DMS153 (cell line): ENCODE data around the gene PPP1R10.

Experiments used
- DNase-seq: peaks from one replicate; lab custom pipeline; 2025; lab: John Stamatoyannopoulos, UW

PPP1R10 gene

DNA sequence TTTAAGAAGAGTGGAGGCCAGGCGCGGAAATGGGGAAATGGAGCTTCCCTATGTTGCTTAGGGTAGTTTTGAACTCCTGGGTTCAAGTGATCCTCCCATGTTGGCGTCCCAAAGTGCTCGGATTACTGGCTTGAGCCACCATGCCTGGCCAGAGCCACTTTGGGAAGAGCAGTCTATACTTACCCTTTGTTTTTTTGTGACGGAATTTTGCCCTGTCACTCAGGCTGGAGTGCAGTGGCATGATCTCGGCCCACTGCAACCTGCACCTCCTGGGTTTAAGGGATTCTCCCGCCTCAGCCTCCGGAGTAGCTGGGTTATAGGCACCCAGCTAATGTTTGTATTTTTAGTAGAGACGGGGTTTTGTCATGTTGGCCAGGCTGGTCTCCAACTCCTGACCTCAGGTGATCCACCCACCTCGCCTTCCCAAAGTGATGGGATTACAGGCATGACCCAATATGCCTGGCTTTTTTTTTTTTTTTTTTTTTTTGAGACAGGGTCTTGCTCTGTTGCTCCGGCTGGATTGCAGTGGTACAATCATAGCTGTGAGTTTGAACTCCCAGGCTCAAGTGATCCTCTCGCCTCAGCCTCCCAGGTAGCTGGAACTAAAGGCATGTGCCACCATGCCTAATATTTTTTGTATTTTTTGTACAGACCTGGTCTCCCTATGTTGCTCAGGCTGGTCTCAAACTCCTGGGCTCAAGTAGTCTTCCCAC lies 18.0 kb downstream of the PPP1R10 start:
- DNase-seq: no peak

DNA sequence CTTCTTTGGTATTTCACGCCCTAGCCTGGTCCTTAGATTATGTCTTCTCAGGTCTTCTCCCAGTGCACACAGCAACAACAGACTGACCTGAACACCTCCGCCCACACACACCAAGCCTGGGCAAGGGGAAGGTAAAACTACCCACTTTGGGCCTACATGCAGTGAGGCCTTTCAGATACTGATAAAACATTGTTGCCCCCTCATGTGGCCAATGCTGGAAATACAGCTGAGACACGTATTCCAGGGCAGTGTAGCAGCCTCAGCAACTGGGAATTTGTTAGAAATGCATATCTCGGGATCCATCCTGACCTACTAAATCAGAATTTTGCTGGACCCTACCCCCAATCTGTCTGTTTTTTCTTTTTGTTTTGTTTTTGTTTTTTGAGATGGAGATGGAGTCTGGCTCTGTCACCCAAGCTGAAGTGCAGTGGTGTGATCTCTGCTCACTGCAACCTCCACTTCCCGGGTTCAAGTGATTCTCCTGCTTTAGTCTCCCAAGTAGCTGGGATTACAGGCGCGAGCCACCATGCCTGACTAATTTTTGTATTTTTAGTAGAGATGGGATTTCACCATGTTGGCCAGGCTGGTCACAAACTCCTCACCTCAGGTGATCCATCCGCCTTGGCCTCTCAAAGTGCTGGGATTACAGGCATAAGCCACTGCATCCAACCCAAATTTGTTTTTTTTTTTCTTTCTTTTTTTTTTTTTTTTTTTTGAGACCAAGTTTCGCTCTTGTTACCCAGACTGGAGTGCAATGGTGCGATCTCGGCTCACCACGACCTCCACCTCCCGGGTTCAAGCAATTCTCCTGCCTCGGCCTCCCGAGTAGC lies 19.5 kb downstream of the PPP1R10 start:
- DNase-seq: peak; percentile 30

DNA sequence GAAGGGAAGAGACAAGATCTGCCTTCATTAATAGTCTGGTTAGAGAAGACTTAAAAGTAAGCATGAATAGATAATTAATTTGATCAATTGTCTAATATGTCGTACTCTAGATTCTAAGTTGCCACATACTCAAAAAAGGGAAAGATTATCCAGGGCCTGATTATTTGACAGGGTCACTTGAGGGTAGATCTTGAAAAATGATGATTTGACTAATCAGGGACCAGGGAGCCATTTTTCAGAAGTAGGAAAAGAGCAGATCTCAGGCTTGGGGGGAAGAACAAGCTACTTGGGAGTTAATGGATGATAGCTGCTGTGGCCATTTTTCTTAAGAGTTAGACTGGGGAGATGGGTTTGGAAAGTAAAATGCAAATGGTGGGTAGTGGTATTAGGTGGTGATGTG lies 24.8 kb downstream of the PPP1R10 start:
- no peak for DNase-seq

DNA sequence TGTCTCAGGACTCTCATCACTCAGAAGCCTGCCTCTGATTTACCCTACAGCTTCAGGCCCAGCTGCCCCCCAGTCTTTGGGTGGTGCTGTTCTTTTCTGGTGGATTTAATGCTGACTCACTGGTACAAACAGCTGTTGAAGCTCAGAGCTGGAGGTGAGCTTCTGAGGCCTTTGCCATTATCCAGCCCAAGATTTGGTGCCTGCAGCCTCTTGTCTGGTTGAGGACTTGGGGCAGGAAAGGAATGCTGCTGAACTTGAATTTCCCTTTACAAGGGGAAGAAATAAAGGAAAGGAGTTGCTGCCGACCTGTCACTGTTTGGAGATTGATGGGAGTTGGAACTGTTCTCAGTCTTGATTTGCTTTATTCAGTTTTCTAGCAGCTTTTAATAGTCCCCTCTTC lies 26.0 kb downstream of the PPP1R10 start:
- no peak for DNase-seq

DNA sequence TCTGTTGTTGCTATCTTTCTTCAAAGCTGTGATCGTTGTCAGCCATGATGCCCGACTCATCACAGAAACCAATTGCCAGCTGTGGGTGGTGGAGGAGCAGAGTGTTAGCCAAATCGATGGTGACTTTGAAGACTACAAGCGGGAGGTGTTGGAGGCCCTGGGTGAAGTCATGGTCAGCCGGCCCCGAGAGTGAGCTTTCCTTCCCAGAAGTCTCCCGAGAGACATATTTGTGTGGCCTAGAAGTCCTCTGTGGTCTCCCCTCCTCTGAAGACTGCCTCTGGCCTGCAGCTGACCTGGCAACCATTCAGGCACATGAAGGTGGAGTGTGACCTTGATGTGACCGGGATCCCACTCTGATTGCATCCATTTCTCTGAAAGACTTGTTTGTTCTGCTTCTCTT lies 26.5 kb downstream of the PPP1R10 start:
- DNase-seq: no peak

DNA sequence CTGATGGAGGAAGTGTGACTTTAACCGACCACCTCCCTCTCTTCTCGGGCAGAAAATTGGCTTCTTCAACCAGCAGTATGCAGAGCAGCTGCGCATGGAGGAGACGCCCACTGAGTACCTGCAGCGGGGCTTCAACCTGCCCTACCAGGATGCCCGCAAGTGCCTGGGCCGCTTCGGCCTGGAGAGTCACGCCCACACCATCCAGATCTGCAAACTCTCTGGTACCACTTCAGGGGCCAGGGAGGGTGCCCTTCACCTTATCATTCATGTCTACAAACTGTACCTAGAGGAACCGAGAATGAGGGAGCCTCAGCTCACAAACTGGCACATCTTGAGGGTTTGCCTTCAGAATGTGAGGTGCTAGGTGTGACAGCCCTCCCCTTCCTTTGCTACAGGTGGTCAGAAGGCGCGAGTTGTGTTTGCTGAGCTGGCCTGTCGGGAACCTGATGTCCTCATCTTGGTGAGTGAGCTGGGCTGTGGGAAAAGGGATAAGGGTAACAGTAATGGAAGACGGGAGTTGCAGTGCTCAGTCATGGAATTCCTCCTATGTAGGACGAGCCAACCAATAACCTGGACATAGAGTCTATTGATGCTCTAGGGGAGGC lies 27.2 kb downstream of the PPP1R10 start:
- DNase-seq: no peak

DNA sequence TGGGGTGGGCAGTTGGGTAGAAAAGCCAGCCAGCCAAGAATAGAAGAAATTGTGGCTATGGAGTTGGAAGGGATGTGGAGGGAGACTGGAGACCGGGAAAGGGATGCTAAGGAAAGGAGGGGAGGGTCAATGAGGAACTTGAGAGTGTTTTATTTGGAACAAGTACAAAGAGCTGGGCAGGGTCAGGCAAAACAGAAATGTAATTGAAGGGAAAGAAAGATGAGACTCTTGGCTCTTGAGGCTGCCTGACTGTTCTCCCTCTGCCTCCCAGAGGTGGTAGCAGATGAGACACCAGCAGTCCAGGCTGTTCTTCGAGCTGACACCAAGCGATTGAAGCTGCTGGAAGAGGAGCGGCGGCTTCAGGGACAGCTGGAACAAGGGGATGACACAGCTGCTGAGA lies 33.1 kb downstream of the PPP1R10 start:
- DNase-seq: no peak

DNA sequence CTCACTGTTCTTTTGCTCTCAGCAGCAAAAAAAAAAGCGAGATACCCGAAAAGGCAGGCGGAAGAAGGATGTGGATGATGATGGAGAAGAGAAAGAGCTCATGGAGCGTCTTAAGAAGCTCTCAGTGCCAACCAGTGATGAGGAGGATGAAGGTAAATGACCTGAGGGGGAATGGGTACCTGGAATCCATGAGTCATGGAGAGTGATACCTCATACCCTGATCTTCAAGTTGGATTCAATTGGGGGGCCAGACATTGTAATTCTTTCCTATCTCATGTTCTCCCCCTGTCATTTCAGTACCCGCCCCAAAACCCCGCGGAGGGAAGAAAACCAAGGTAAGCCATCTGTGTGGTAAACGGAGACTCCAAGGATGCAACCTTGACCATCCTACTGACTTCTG lies 39.0 kb downstream of the PPP1R10 start:
- DNase-seq: no peak

DNA sequence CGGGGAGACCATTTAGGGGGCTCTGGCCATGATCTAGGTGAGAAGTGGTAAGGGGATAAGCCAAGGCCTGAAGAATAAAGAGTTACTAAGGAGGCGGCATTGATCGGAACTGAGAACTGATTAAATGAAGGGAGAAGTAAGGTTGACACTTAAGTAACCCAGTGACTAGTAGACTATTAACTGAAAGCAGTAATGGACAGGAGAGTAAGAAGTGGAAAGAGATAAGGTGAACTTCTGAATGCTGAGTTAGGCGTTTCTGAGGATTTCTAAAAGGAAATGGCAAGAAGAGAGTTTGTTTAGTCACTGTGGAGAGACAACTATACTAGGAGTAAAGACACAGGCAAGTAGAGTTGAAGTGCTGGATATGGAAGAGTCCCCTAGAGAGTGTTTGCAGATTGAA lies 43.9 kb downstream of the PPP1R10 start:
- no peak for DNase-seq

DNA sequence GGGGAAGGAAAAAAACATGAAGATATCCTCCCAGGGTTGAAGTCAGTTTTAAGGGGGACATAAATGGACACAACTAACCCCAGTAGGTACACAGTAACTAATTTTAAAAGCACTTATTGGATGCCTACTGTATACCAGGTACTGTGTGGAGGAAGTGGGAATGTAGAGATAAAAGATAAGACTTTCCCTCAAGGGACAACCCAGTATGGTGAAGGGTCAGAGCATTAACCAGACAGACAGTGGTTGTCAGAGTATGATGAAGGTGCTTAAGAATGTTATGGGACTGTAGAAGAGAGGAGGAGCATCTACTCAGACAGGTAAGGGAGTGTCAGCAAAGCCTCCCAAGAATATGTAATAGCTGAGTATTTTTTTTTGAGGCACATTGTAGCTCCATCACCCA lies 44.9 kb downstream of the PPP1R10 start:
- DNase-seq: no peak

DNA sequence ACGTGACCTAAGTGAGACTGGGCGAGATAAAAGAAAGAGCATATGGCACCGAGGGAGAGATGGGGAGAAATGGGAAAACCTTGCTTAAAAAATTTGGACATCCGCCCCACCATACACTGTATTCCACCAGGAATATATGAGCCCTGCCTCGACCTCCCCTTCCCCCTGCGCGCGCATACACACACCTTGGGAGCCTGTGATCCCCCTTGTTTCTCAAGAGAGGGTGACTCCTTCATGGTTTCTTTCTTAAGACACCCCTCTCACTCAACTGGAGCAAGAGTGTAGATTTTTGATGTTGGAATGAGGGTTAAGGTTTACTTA lies 45.3 kb downstream of the PPP1R10 start:
- DNase-seq: no peak

DNA sequence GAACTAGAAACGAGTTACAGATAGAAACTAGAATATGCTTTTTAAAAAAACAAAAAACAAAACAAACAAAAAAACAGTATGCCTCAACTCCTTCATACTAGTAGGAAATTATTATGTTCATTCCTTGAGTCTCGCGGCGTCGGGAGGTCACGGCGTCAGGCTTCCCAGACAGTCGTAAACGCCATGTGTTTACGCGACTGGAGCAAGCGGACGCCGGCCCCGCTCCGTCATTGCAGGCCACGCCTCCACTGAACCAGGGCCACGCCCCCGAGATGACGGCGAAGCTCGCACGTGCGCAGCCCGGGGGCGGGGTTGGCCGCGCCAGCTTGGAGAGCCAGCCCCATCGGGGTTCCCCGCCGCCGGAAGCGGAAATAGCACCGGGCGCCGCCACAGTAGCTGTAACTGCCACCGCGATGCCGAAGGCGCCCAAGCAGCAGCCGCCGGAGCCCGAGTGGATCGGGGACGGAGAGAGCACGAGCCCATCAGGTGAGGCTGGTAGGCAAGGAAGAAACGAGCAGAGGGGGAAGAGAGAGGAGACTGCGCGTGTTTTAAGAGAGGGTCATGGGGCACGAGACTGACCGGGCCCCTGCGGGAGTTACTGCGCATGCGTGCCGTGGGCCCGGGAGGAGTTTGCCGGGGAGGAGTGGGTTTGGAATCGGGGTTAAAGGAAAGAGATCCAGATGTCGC lies 45.8 kb downstream of the PPP1R10 start, which contains the start of gene ABCF1:
Gene ABCF1, plus strand, starts transcription at position 368 of the 687 bp plus-strand sequence. Its CDS starts 46 bp downstream, at position 414.
- peak; percentile 91 for DNase-seq

DNA sequence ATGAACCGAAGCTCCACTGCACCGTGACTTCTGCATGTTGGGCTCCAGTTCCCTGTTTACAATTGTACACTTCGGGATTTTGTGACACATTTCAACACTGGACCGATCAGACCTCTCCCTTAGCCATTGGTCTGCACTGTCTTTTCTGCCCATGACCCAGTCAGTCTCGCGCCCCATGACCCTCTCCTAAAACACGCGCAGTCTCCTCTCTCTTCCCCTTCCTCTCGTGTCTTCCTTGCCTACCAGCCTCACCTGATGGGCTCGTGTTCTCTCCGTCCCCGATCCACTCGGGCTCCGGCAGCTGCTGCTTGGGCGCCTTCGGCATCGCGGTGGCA lies 46.3 kb downstream of the PPP1R10 start:
- no peak for DNase-seq

DNA sequence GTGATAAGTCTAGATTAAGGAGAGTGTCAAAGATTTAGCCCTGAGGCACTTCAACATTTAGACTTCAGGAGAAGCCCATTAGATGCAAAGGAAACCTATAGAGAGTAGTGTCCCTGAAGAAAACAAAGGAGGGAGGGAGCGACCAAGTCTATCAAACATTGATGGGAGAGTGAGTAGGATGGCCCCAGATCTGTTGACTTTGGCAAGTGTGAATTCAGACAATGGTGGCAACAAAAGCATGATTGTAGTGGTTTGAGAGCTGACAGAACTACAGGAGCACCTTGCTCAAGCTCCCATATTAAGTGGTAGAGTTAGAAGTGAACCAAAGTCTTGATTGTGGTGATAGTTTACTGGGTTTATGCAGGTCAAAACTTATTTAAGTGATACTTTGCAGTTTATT lies 46.8 kb downstream of the PPP1R10 start:
- DNase-seq: no peak

DNA sequence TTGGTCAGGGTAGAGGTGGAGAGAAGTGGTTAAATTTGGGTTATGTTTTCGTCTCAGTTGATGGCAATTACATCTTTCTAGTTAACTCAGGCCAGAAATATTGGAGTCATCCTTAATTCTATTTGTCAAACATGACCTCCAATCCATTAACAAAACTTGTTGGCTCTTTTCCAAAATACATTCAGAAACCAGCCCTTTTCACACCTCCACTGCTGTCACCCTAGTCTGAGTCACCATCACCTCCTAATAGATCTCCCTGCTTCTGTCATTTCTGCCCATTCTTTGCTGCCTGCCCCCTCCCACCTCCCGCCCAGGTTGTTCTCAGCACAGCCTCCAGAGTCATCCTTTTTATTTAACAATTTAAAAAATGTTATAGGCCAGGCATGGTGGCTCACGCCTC lies 48.8 kb downstream of the PPP1R10 start:
- DNase-seq: no peak

DNA sequence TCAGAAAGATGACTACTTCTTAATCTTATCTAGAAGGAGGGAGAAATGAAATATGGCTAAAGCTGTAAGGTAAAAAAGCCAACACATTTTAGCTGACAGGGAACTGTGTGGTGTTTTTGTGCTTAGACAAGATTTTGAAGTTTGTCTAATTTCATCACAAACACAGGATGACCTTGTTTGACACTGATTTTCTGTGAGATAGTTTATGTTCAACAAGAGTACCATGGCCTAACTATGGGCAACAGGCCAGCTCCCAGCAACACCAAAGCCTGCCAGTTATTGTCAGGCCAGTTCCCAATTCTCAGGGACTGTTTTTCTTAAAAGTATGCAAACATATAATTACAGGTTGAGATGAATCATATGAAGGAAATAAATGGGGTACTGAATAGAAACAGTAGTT lies 51.3 kb downstream of the PPP1R10 start:
- DNase-seq: no peak

DNA sequence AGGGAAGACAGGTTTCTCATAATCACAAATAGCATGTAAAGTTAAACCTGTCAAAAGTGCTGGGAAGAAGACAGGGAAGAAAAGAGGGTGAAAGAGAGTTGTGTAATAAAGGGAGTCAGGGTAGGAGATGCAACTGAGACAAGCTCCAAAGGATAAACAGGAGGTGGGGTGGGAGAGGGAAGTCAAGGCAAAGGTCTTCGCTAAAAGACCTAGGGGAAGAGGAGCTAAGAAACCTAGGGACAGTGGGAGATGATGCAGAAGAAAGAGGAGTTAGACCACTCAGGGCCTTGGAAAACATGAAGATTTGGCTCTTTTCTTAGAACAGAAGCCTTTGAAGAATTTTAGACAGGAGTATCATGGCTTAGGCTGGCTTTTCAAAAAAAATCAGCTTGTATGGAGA lies 52.9 kb downstream of the PPP1R10 start:
- DNase-seq: no peak

DNA sequence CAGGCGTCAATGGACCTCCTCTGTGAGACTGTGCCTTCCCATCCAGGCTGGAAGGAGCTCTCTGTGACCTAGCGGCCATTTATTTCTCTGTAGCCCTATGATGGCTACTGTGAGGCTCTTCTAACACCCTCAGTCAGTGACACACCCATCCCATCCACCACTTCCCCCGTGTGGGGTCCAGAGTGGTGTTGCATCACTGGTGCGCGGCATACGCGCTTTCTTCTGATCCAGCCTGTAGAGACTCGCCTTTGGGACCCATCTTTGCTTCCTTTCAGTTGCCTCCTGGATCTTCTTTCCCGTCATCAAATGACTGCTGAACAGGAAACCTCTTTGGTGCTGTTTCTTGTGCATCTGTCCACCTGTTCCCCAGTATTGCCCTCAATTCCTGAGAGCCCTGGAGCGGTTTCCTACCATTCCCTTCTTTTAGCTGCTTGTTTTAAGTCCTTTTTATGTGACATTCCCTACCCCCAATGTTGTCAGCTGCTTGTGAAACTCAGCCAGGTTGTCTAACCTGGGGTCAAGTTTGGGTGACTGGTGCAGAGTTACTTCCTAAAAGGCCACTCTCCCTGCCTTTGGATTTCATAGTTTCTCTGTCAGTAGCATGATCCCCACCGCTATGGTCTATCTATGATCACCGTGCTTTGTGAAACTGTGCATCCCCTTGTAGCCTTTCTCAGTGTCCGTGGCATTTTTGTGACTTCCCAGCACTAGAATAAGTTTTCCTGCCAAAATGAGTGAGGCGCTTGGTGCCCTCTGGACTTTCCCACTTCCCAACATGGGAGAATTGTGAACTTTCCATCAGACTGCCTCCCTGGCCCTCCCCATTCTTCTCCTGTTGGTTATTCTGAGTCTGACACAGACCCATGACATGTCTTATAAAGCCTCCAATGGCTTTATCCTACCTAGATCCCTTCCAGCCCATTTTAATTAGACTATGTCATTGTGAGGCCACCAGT lies 54.3 kb downstream of the PPP1R10 start:
- no peak for DNase-seq

DNA sequence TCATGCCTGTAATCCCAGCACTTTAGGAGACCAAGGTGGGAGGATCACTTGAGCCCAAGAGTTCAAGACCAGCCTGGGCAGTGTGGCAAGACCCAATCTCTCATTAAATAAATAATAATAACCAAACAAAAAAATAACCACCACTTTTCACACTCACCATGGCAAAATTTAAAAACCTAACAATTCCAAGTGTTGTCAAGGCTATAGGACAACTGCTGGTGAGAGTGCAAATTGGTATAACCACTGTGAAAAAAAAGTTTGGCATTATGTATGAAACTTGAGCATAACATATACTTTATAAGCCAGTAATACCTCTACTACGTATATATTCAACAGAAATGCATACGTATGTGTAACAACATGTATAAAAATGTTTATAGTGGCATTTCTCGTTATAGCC lies 56.1 kb downstream of the PPP1R10 start:
- DNase-seq: no peak

DNA sequence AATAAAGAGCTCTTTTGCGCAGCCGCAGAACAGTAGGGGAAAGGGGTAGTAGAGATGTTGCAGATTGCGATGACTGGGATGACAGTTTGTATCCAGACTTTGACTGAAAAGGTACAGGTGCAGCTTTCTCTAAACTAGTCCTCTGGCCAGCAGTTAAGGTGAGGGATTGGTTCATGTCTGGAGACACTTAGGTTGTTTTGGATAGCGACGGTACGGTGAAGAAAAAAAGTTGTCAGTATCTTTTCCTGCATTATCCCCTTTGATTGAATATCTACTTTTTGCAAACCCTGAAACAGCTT lies 59.4 kb downstream of the PPP1R10 start:
- DNase-seq: no peak

DNA sequence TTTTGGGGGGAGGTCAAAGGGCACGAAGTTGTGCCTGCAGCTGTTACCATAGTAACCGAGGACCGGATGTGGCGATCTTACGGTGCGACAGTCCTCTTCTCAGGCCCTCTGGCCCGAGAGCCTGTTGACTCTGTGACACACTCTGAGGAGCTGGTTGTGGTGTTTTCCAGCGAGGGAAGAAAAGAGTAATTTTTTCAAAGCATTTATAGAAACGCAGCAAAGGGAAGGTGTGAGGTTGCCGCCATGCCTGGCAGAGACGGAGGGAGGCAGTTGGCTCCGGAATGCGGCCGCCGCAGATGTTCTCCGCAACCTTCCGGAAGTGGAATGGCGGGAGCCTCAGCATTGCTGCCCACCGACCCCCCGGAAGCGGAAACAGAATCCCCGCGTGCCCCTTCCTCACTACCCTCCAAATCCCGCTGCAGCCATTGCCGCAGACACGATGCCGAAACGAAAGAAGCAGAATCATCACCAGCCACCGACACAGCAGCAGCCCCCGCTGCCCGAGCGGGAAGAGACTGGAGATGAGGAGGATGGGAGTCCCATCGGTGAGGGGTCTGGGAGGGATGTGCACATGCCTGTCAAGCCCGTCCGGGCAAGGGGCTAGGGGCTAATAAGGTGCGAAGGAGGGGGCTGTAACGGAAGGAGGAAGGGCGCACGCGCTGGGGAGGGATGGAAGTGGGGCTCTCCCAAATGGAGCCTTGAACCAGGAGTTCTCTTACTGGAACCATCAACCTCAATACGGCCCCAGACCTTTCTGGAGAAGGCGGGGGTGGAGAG lies 59.9 kb downstream of the PPP1R10 start, which contains the start of gene PRR3:
Gene PRR3, plus strand, starts transcription at position 390 of the 777 bp plus-strand sequence. Its CDS starts 50 bp downstream, at position 440.
- peak; percentile 87 for DNase-seq
